H9 (cell line): ENCODE data around the gene METRNL. TPM values are rescaled to one million over a fixed set of nuclear protein-coding genes. Genes with fewer than 3 reads are reported as not detected.

Experiments
- DNase-seq: peaks from one replicate; pipeline ENCODE4 v3.0.0-alpha.2; 2017
- H2AFZ ChIP-seq: one replicate; pipeline ENCODE4 v1.6.1; 2013; ENCODE audit warnings: mild to moderate bottlenecking, low read length, control low read depth, moderate library complexity
- H2AK5ac ChIP-seq: 2 replicates; pipeline ENCODE4 v1.6.1; 2013; ENCODE audit warnings: low read length, control low read depth, mixed read lengths; ENCODE audit not compliant: insufficient read length
- H2BK120ac ChIP-seq: one replicate; pipeline ENCODE4 v1.6.1; 2013; ENCODE audit warnings: low read depth, mild to moderate bottlenecking, low read length, control low read depth, inconsistent platforms; ENCODE audit not compliant: poor library complexity, severe bottlenecking
- H2BK12ac ChIP-seq: 2 replicates; pipeline ENCODE4 v1.6.1; 2013; ENCODE audit warnings: low read length, control low read depth, mixed read lengths, low read depth; ENCODE audit not compliant: insufficient read length
- H2BK15ac ChIP-seq: 2 replicates; pipeline ENCODE4 v1.6.1; 2013; ENCODE audit warnings: low read depth, low read length, control low read depth
- H2BK20ac ChIP-seq: one replicate; pipeline ENCODE4 v1.6.1; 2013; ENCODE audit warnings: low read depth, mild to moderate bottlenecking, low read length, control low read depth, inconsistent platforms; ENCODE audit not compliant: poor library complexity, severe bottlenecking
- H2BK5ac ChIP-seq: 2 replicates; pipeline ENCODE4 v1.6.1; 2013; ENCODE audit warnings: low read length, control low read depth, mixed read lengths; ENCODE audit not compliant: insufficient read length
- H3K14ac ChIP-seq: 2 replicates; pipeline ENCODE4 v1.6.1; 2013; ENCODE audit warnings: low read length, control low read depth; ENCODE audit not compliant: insufficient read depth
- H3K18ac ChIP-seq: 2 replicates; pipeline ENCODE4 v1.6.1; 2013; ENCODE audit warnings: low read depth, mild to moderate bottlenecking, mixed read lengths, low read length, control low read depth; ENCODE audit not compliant: insufficient read length
- H3K23ac ChIP-seq: 2 replicates; pipeline ENCODE4 v1.6.1; 2013; ENCODE audit warnings: low read length, control low read depth, mixed read lengths, low read depth; ENCODE audit not compliant: insufficient read length
- H3K23me2 ChIP-seq: 2 replicates; pipeline ENCODE4 v1.6.1; 2013; ENCODE audit warnings: low read depth, mild to moderate bottlenecking, mixed read lengths, low read length, control low read depth; ENCODE audit not compliant: insufficient read length, poor library complexity, severe bottlenecking
- H3K27ac ChIP-seq: 2 replicates; pipeline ENCODE4 v1.5.1; 2013; ENCODE audit warnings: low read length, control low read depth, mixed read lengths, low read depth; ENCODE audit not compliant: insufficient read length
- H3K27me3 ChIP-seq: 2 replicates; pipeline ENCODE4 v1.6.1; 2013; ENCODE audit warnings: low read length, control low read depth, inconsistent platforms; ENCODE audit not compliant: insufficient read depth
- H3K4ac ChIP-seq: 2 replicates; pipeline ENCODE4 v1.6.1; 2013; ENCODE audit warnings: low read depth, mild to moderate bottlenecking, control low read depth, inconsistent platforms, low read length, moderate library complexity
- H3K4me1 ChIP-seq: 2 replicates; pipeline ENCODE4 v1.6.1; 2013; ENCODE audit warnings: low read length, control low read depth, inconsistent platforms; ENCODE audit not compliant: insufficient read depth
- H3K4me2 ChIP-seq: 2 replicates; pipeline ENCODE4 v1.6.1; 2013; ENCODE audit warnings: low read length, control low read depth, mixed read lengths; ENCODE audit not compliant: insufficient read length, insufficient read depth
- H3K56ac ChIP-seq: 2 replicates; pipeline ENCODE4 v1.6.1; 2013; ENCODE audit warnings: low read depth, mild to moderate bottlenecking, mixed read lengths, low read length, control low read depth; ENCODE audit not compliant: insufficient read length
- H3K79me1 ChIP-seq: 2 replicates; pipeline ENCODE4 v1.6.1; 2013; ENCODE audit warnings: low read depth, mild to moderate bottlenecking, moderate library complexity, low read length, control low read depth, inconsistent platforms; ENCODE audit not compliant: insufficient read depth, poor library complexity, severe bottlenecking
- H3K79me2 ChIP-seq: 2 replicates; pipeline ENCODE4 v1.6.1; 2013; ENCODE audit warnings: low read length, control low read depth, inconsistent platforms; ENCODE audit not compliant: insufficient read depth
- H3K9ac ChIP-seq: 2 replicates; pipeline ENCODE4 v1.6.1; 2013; ENCODE audit warnings: low read length, control low read depth, mixed read lengths; ENCODE audit not compliant: insufficient read length; ENCODE audit errors: extremely low read depth
- H3K9me3 ChIP-seq: one replicate; pipeline ENCODE4 v1.6.1; 2013; ENCODE audit warnings: low read depth, low read length, inconsistent platforms; ENCODE audit not compliant: control insufficient read depth
- H3T11ph ChIP-seq: one replicate; pipeline ENCODE4 v1.6.1; 2013; ENCODE audit warnings: mild to moderate bottlenecking, low read length, control low read depth, inconsistent platforms
- H4K20me1 ChIP-seq: one replicate; pipeline ENCODE4 v1.6.1; 2013; ENCODE audit not compliant: control insufficient read depth, insufficient read length, insufficient read depth
- H4K5ac ChIP-seq: 2 replicates; pipeline ENCODE4 v1.6.1; 2013; ENCODE audit warnings: low read depth, mild to moderate bottlenecking, mixed read lengths, low read length, control low read depth; ENCODE audit not compliant: insufficient read length
- H4K8ac ChIP-seq: replicated peaks from 2 replicates; pipeline ENCODE4 v1.6.1; 2013; ENCODE audit warnings: low read length, control low read depth, mixed read lengths, low read depth; ENCODE audit not compliant: insufficient read length
- H4K91ac ChIP-seq: 2 replicates; pipeline ENCODE4 v1.6.1; 2013; ENCODE audit warnings: low read depth, mild to moderate bottlenecking, moderate library complexity, mixed read lengths, low read length, control low read depth; ENCODE audit not compliant: insufficient read length
- H3K27ac Mint-ChIP-seq, 3 experiments: 2 replicates in 2 of 3; 3 replicates in 1 of 3; pipeline ENCODE4 v1.8.0; 2020 to 2021; ENCODE audit warnings: mixed read lengths in 3 of 3, mild to moderate bottlenecking in 1 of 3, moderate library complexity in 1 of 3
- H3K27me3 Mint-ChIP-seq: 2 replicates; pipeline ENCODE4 v1.8.0; 2021; ENCODE audit warnings: low read depth, mild to moderate bottlenecking, moderate library complexity, mixed read lengths
- H3K36me3 Mint-ChIP-seq, 3 experiments: 2 replicates in 2 of 3; 3 replicates in 1 of 3; pipeline ENCODE4 v1.8.0; 2020 to 2021; ENCODE audit warnings: low read depth in 3 of 3, mixed read lengths in 3 of 3; ENCODE audit not compliant: insufficient read depth in 1 of 3
- H3K4me1 Mint-ChIP-seq, 2 experiments: 2 replicates each; pipeline ENCODE4 v1.8.0; 2020; ENCODE audit warnings: mixed read lengths in 2 of 2
- H3K4me3 Mint-ChIP-seq, 2 experiments: 2 replicates in 1 of 2; 3 replicates in 1 of 2; pipeline ENCODE4 v1.8.0; 2020 to 2021; ENCODE audit warnings: mild to moderate bottlenecking in 2 of 2, mixed read lengths in 2 of 2, moderate library complexity in 1 of 2
- H3K9me3 Mint-ChIP-seq, 2 experiments: 2 replicates in 1 of 2; 3 replicates in 1 of 2; pipeline ENCODE4 v1.8.0; 2020; ENCODE audit warnings: mild to moderate bottlenecking in 2 of 2, mixed read lengths in 2 of 2, moderate library complexity in 1 of 2
- CTCF ChIP-seq: fragments of 200-600 bp; sonication (generic); conservative IDR thresholded peaks from 3 replicates; pipeline ENCODE4 v1.8.0; 2021; ENCODE audit warnings: antibody characterized with exemption, mild to moderate bottlenecking
- WGBS: extraction: QIAGEN DNeasy Blood & Tissue Kit; methylation state at CpG from one replicate; pipeline ENCODE4 v1.1.7; 2013; ENCODE audit warnings: missing lambda C conversion rate, low lambda C conversion rate, mixed read lengths; ENCODE audit not compliant: insufficient read length; ENCODE audit errors: extremely low coverage; 5-methylcytosine and 5-hydroxymethylcytosine counted together
- total RNA-seq: library from RNA; stranded (reverse); gene quantifications from 2 replicates; pipeline ENCODE4 v1.2.1, GENCODE V29; 2021

METRNL gene
- total RNA-seq, 1 experiment from 2014 or later: 21.4 TPM

- Histone ChIP-seq H3K23ac (no peak overlapping the region), H3K27me3 (no peaks in the 10 kb centered on the region), H4K20me1 (no peaks in the 10 kb centered on the region), H3K4ac (no peak overlapping the region), H4K91ac (no peak overlapping the region), H3K79me2 (no peaks in the 10 kb centered on the region), H3K4me2 (no peak overlapping the region), H3K56ac (no peak overlapping the region), H2BK15ac (no peak overlapping the region), H3K4me1 (no peaks in the 10 kb centered on the region), H3K23me2 (no peaks in the 10 kb centered on the region), H3K14ac (no peak overlapping the region), H4K8ac (no peak overlapping the region), H2BK120ac (no peak overlapping the region), H3K9me3 (no peaks in the 10 kb centered on the region), H3K79me1 (no peaks in the 10 kb centered on the region), H2BK5ac (no peak overlapping the region), H4K5ac (no peak overlapping the region), H2AFZ (no peak overlapping the region), H3T11ph (no peak overlapping the region), H3K27ac (no peak overlapping the region), H2BK20ac (no peak overlapping the region), H2BK12ac (no peak overlapping the region), H2AK5ac (no peak overlapping the region), H3K9ac (no peak overlapping the region), H3K18ac (no peak overlapping the region)
- WGBS: no CpG with 5 or more reads among the region's 13 CpGs
- Mint-ChIP-seq H3K27me3 (peaks cover 3% of the 10 kb centered on the region), H3K4me1 (peaks cover 3 to 7% of the 10 kb centered on the region in 2 experiments; a peak in 2 of 4 replicates), H3K36me3 (no peaks in the 10 kb centered on the region; a peak in 2 of 7 replicates), H3K27ac (no peak overlapping the region), H3K4me3 (no peak overlapping the region), H3K9me3 (peaks cover 6 to 8% of the 10 kb centered on the region in 2 experiments; a peak in 4 of 5 replicates)
- no peak for TF ChIP-seq CTCF
- peak; percentile 57 for DNase-seq
Measured at GRCh38 chr17:83136156-83136555, 56.7 kb downstream of the METRNL start.
